ENCODE measurements around the gene SGSH. TPM values are rescaled to one million over a fixed set of nuclear protein-coding genes. Genes with fewer than 3 reads are reported as not detected.

The SGSH gene
- total RNA-seq, 1 experiment from 2014 or later: 5.9 TPM

Other genes with a start within 250 kb of the SGSH start
- gene TBC1D16, start 184.5 kb downstream of the SGSH start, total RNA-seq (2014; rRNA removed; shearing (Covaris generic)): 24.3 and 24.6 TPM in 2 replicates
- gene CCDC40, start 183.7 kb downstream of the SGSH start, total RNA-seq (2014; rRNA removed; shearing (Covaris generic)): 5.5 and 7.0 TPM in 2 replicates
- gene GAA, start 118.8 kb downstream of the SGSH start, total RNA-seq (2014; rRNA removed; shearing (Covaris generic)): 5.8 and 6.4 TPM in 2 replicates
- gene EIF4A3, start 73.2 kb downstream of the SGSH start, total RNA-seq (2014; rRNA removed; shearing (Covaris generic)): 90.5 and 108 TPM in 2 replicates
- gene CARD14, start 50.3 kb downstream of the SGSH start, total RNA-seq (2014; rRNA removed; shearing (Covaris generic)): 1.7 and 9.4 TPM in 2 replicates
- 0.94 and 2.8 TPM in 2 replicates for gene SLC26A11, start 94 bp upstream of the SGSH start, total RNA-seq (2014; rRNA removed; shearing (Covaris generic))
- 49.5 and 70.5 TPM in 2 replicates for gene RNF213, start 40.5 kb upstream of the SGSH start, total RNA-seq (2014; rRNA removed; shearing (Covaris generic))
- gene ENDOV, start 194.8 kb upstream of the SGSH start, total RNA-seq (2014; rRNA removed; shearing (Covaris generic)): 24.5 and 25.8 TPM in 2 replicates

Measured in HT-29 (cell line).